Measurements from ENCODE around the gene VPS4A.

DNA sequence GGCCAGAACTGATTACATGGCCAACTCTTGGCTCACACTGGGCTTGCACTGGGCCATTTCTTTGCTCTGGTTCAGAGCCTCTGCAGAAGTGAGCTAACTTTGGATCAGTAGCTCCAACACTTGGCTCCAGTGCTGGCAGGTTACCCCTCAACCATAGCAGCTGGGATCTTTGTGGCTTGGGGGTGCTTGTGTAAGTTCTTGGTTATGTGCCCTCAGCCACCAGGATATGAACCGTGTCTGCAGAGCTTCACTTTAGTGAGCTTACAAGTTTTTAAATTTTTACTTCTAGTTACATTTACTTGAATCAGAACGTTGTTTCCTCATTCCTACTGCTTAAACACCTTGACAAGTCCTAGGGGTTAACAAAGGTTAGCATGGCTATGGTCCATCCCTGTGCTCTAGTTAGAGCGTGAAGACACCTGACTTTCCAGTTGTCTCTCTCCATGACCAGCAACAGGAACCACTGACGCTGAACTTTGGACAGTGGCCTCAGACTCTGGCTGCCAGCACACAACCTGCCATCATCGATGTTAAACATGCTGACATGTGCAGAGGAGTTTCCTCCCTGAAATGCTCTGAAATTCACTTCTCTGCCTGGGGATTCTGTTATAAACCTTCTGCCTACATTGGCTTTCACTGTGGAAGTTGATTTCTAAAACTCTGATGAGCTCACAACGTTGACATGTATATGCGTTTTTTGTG, 15.2 kb downstream of the VPS4A start:
- TF ChIP-seq POLR2A (IDR thresholded peaks at IDR 0.05; ENCODE audit: borderline replicate concordance, extremely low read depth, insufficient read depth, insufficient read length) (no peak), ZBTB33 (IDR thresholded peaks at IDR 0.05; ENCODE audit: extremely low read depth, insufficient replicate concordance, low read length) (no peak), EZH2 (IDR thresholded peaks at IDR 0.05) (no peak), EZH2phosphoT487 (IDR thresholded peaks at IDR 0.05; ENCODE audit: borderline replicate concordance) (no peak), CEBPB (IDR thresholded peaks at IDR 0.05; ENCODE audit: low read depth) (no peak), CBX3 (IDR thresholded peaks at IDR 0.05; ENCODE audit: low read depth) (no peak)
- TF ChIP-seq, protein P1, sequence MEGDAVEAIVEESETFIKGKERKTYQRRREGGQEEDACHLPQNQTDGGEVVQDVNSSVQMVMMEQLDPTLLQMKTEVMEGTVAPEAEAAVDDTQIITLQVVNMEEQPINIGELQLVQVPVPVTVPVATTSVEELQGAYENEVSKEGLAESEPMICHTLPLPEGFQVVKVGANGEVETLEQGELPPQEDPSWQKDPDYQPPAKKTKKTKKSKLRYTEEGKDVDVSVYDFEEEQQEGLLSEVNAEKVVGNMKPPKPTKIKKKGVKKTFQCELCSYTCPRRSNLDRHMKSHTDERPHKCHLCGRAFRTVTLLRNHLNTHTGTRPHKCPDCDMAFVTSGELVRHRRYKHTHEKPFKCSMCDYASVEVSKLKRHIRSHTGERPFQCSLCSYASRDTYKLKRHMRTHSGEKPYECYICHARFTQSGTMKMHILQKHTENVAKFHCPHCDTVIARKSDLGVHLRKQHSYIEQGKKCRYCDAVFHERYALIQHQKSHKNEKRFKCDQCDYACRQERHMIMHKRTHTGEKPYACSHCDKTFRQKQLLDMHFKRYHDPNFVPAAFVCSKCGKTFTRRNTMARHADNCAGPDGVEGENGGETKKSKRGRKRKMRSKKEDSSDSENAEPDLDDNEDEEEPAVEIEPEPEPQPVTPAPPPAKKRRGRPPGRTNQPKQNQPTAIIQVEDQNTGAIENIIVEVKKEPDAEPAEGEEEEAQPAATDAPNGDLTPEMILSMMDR (IDR thresholded peaks at IDR 0.05 in 2 of 3, conservative IDR thresholded peaks at IDR 0.05 in 1 of 3; ENCODE audit: borderline replicate concordance in 1 of 3, insufficient read depth in 1 of 3, low read depth in 2 of 3, low read length in 2 of 3): no peak
- TF ChIP-seq, protein P2, sequence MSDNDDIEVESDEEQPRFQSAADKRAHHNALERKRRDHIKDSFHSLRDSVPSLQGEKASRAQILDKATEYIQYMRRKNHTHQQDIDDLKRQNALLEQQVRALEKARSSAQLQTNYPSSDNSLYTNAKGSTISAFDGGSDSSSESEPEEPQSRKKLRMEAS (IDR thresholded peaks at IDR 0.05): no peak

Measured in HCT116 (cell line).